Measurements from ENCODE around the gene SRGAP3. TPM values are rescaled to one million over a fixed set of nuclear protein-coding genes. Genes with fewer than 3 reads are reported as not detected.

Gene SRGAP3
- total RNA-seq, 1 donor from 2014 or later = 16.0 TPM

DNA sequence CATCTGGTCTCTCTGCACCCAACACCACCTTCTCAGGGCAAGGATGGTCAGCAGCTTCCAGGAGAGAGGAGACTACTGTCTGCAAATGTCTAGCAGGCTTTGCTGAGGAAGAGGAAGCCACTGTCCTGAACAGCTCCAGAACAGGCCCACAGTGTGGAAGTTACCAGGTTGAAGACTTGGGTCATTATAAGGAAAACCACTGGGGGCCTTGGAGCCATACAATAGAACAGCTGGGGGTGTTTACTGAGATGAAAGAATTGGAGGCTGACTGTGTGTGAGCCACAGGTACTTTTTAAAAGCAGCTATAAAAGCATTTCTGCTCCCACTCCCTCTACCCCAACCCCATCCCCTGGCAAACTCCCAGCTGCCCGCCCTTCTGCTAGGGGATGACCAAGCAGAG lies 24.2 kb downstream of the SRGAP3 start:
- no peak for DNase-seq (ENCODE audit: low read depth)

DNA sequence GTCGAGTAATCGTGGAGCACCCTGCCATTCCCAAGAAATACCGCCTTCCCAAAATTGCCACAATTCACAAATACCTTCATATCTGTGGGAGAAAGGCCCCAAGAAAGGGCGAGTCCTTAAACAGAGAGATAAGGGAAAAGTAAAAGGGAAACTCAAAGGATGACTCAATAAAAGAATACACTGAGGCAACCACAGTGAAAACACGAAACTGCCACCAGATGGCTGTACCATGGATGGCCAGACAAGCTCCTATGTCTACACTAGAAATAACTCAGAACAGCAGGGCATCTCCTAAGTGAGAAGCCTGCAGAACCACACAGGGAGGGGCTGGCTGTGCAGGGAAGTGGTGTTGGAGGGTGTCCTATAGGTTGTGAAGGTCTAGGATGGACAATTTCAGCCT lies 25.0 kb downstream of the SRGAP3 start:
- DNase-seq (ENCODE audit: low read depth) = no peak

DNA sequence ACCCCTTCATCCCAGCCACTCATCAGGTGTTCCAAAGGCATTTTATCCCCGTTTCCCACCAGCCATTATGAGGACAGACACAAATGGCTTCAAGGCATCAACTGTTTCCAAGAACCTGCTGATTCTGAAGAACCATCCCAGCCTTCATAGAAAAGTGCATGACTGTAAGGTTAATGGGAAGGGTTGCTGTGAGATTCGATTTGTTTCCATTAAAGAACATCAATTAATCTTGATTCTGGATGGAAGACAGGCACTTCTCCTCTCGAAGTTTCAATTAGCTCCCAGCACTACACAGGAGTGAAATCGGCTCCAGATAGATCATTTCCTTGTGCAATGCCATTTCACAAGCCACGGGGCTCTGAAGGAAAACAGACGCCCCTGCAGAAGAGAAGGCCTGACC lies 25.8 kb downstream of the SRGAP3 start:
- DNase-seq (ENCODE audit: low read depth) = no peak

DNA sequence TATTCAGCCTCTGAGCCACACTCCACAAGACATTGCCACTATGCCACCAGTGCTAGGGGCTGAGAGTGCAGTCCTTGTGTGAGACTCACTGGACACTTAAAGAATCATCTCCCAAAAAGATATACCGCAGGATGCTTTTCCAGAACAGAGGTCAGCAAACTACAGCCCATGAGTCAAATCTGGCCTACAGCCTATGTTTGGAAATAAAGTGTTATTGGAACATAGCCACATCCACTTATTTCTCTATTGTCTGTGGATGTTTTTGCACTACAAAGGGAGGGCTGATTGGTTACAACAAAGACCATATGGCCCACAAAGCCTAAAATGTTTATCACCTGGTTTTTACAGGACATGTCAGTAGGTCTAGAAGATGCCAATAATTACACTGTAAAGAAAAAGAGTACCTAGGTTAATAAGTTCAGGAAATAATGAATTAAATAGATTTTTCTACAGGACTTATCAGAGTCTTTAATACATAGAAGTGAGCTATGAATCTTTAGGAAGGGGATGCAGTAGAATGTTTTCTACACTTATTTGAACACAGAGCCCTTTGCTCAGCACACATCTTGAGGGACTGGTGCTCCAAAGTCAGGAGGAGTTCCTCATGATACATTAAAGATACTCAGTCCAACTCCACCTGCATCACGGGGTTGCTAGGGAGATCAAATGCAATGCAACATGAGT lies 26.3 kb downstream of the SRGAP3 start:
- DNase-seq (ENCODE audit: low read depth) = no peak

DNA sequence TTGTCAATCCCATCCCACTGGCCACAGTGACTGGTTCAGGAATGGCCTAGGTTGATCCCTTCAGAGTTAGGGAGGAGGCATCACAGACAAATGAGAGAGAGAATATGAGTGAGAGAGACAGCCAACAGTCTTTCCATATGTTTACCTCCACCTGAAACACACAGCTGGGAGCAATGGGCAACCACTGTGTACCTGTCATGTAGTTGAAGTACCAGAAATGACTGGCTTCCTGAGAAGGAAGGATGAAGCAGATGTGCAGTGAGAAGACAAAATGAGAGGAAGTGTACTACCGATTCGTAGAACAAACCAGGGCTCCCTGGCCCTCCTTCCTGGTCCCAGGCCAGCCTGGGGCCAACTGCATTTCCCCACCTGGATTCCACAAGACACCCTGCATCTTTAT lies 27.4 kb downstream of the SRGAP3 start:
- DNase-seq (ENCODE audit: low read depth) = no peak

DNA sequence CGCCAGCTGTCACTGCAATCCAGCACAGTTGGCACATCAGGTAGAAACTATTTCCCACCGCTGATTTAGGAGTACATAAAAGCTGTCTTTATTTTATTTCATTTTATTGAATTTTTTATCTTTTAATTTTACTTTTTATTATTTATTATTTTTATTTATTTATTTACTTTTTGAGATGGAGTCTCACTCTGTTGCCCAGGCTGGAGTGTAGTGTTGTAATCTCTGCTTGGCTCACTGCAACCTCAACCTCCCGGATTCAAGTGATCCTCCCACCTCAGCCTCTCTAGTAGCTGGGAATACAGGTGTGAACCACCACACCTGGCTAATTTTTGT lies 31.0 kb downstream of the SRGAP3 start:
- no peak for DNase-seq (ENCODE audit: low read depth)

DNA sequence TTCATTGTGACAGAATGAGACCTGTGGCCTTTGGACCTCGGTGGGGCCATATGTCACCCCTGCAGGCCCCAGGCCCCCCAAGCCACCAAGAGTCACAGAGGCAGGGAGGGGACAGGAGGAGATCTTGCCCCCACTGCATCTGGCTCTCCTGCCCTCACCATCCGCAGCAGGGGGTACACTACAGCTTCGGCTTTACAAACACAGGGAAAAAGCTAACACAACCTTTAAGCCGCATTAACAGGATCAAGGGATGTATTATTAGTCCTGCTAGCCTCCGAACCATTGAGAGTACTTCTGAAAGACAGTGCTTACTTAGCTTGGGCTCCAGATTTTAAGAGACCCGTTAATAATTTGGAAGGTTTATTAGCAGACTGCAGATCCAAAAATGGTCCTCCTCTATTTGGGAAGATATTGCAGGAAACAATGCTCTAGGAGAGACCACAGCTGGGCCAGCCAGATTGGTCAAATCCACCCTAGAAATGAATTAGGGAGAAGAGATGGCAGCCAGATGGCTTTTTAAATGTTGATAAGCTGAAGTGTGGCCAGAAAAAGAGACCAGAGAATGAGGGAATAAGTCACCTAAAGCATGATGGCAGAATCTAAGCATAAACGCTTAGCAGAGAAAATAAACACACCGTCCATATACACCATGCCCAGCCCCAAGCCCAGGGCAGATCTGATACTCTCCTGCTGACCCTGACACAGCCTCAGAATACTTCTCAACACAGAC lies 31.5 kb downstream of the SRGAP3 start:
- DNase-seq (ENCODE audit: low read depth) = no peak

DNA sequence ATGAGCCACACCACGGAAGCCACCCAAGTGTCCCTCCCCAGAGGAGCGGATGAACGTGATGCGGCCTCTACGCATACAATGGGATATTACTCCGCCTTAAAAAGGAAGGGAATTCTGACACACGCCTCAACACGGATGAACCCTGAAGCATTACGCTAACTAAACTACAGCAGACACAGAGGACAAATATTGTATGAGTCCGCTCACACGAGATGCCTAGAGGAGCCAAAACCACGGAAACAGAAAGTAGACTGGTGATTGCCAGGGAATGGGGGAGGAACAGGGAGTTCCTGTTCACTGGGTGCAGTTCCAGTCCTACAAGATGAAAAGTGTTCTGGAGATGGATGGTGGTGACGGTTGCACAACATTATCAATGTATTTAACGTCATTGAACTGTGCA lies 32.7 kb downstream of the SRGAP3 start:
- DNase-seq (ENCODE audit: low read depth) = no peak

DNA sequence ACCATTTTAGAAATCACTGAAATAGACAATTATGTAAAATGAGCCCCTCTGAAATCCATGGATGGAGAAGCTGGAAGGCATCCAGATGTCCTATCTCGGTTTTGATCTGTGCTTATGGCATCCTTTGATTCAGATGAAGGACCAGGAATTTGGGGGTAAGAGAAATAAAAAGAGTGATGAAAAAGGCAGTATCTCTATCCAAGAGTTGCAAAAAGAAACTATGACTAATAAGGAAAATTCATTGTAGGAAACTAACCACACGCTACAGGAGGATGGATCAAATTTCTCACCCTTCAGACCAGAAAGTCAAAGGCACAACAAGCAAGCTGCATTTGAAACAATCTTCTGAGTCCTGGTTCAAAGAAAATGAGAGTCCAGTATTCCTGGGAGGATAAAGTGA lies 34.8 kb downstream of the SRGAP3 start:
- DNase-seq (ENCODE audit: low read depth) = peak; percentile 54

DNA sequence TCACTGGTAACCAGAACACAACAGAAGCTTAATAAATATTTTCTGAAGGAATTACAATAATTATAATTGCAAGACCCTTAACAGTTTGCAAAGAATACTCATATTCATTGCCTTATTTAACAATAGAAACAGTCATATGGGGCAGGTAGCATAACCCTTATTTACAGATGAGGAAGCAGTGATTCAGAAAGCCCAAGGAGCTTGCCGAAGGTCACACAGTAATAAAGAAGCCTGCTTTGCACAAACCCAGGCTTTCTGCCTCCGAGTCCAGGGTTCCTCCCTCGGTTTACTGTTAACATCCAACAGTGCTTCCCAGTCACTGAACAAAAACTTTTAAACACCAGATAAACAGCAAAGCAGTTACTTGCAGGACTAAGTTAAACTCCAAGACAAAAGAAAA lies 35.3 kb downstream of the SRGAP3 start:
- DNase-seq (ENCODE audit: low read depth) = no peak

DNA sequence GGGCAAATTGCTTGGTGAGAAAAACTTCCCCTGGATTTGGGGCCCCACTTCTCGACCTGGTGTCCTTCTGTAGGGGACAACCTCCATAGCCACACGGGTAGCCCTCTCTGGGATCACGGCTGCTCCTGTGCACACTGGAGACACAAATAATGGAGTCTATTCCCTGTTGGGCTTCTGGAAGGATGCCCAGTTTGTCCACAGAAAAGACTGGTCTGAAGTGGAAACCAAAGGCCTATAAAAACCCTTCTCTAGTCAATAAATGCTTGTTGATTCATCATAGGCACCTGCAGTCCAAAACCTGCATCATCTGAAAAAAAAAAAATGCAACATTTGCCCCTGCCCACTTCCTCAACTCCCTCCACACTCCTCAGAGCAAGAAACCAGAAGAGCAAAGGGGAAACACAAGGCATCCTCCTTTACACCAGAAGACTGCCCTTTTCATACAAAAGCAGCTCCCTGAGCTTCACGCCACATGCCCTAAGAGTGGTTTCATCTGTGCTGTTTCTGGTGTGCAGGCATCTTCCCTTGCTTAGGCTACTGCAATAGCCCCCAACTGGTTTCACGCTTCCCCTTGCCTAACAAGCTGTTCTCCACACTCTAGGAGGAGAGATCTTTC lies 36.3 kb downstream of the SRGAP3 start:
- DNase-seq (ENCODE audit: low read depth) = no peak

DNA sequence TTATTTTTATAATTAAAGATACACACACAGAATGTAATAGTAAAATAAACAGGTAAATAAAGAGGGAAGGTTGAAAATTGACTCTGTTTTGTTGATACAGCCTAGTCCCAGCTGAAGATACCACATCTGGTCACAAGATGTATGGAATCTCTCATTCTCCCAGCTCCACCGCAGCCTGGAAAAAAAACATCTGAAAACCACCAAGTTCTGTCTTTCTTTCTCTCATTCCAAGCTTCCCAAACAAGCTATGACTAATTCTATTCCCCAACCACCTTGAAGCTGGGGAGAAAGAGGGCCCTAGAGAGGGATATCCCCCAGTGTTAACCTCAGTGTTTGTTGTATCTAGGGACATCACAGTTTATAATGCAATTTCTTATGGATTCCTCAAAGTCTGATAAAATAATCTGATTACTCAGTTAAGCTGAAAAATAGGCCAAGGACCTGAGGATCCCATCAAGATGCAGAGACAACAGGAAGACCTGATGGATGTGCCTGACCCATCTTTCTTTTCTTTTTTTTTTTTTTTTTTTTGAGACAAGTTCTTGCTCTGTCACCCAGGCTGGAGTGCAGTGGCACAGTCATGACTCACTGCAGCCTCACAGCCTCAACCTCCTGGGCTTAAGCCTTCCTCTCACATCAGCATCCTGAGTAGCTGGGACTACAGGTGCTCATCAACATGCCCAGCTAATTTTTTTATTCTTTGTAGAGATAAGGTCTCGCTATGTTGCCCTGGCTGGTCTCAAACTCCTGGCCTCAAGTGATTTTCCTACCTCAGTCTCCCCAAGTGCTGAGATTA lies 38.1 kb downstream of the SRGAP3 start:
- peak; percentile 25 for DNase-seq (ENCODE audit: low read depth)

DNA sequence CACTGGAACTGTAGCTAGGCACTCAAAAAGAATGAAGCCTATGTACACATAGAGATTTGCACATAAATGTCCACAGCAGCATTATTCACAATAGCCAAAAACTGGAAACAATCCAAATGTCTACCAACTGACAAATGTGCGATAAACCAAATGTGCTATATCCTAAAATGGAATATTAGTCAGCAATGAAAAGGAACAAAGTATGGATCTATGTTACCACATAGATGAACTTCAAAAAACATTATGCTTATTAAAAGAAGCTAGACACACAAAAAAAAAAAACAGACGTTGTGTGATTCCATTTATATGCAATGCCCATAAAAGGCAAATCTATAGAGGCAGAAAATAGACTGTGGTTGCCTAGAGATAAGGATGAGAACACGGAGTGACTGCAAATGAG lies 39.7 kb downstream of the SRGAP3 start:
- no peak for DNase-seq (ENCODE audit: low read depth)

DNA sequence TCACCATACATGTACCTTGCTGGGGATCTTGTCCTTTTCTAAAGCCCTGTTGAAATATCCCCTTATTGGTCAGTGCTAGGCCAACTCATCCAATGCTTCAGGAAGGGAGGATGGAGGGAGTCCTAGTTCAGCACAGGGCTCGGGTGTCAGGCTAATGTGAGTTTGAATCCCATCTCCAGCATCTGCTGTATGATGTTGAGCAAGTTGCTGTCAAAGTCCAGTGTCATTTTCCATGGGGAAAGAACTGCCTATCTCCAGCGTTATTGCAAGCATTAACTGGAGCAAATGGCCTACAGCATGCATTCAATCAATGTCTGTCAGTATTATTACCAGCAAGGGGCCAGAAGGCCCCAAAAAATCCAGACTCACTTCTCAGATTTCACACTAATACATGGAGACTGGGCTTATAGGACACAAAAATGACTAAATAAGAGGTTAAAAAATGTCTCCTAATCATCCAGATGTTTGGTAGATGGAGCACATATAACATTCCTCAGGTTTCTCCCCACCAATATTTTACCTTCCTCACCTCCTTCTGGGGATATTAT lies 40.8 kb downstream of the SRGAP3 start:
- DNase-seq (ENCODE audit: low read depth) = no peak

DNA sequence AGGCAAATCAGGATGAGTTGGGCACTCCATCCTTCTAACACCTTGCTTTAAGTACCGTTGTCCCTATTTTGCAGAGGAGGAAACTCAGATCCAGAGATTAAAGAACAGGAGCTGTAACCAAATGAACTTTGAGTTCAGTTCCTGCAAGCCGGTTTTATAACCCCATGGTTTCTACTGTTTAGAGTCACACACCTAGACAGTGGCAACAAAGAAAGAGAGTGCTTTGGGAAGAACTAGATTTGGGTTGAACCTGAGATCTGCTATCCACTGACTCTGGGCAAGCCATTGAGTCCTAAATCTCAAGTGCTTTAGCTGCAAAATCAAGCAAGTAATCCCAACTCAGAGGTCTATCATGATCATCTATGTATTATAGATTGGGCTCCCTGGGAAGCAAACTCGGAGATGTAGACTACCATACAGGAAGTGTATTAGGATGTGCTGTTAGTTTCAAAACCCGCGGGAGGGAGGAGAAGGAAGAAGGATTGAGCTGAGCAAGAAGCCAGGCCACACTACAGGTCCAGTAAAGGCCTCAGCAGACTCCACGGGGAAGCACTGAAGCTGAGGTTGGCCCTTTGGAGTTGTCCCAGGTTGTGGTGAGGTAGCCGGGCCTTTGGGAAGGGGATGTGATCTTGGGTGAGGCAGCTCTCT lies 42.2 kb downstream of the SRGAP3 start:
- no peak for DNase-seq (ENCODE audit: low read depth)

DNA sequence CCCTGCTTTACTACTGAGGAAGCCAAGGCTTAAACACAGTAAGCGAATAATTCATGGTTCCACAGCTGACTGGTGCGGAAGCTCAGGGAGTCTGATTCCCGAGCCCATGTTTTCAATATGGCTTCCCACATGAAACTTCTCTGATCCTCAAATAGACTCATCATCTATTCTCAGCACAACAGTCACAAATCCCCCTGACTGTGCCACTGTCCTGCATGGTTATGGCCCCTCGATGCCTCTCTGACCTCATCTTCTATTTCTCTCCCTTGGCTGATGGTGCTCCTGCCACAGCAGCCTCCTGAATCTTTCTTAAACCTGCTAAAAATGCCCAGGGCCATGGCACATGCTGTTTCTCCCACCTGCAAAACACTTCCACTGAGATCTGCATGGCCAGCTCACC lies 43.2 kb downstream of the SRGAP3 start:
- no peak for DNase-seq (ENCODE audit: low read depth)

DNA sequence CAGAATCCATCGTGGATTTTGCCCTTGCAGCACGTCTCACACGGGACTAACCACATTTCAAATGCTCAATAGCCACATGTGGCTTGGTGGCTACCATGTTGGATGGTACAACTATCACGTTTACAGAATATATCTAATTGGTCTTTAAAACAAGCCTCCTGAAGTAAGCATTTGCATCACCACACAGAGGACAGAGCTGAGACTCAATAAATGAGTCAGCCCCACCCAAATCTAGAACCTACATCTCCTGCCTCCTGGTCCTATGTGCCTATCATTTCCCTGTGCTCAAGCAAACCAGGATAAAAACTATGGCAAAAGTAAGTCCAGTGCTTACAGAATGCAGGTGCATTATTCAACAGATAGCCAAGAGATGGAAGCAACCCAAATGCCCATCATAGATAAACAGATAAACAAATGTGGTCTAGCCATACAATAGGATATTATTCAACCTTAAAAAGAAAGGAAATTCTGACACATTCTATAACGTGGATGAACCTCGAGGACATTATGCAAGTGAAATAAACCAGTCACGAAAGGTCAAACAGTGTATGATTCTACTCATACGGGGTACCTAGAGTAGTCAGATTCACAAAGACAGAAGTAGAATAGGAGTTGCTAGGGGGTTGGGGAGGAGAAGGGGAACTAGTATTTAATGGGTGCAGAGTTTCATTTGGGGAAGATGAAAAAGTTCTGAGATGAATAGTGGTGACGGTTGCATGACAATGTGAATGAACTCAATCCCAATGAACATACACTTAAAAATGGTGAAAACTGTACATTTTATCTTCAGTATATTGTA lies 43.9 kb downstream of the SRGAP3 start:
- no peak for DNase-seq (ENCODE audit: low read depth)

DNA sequence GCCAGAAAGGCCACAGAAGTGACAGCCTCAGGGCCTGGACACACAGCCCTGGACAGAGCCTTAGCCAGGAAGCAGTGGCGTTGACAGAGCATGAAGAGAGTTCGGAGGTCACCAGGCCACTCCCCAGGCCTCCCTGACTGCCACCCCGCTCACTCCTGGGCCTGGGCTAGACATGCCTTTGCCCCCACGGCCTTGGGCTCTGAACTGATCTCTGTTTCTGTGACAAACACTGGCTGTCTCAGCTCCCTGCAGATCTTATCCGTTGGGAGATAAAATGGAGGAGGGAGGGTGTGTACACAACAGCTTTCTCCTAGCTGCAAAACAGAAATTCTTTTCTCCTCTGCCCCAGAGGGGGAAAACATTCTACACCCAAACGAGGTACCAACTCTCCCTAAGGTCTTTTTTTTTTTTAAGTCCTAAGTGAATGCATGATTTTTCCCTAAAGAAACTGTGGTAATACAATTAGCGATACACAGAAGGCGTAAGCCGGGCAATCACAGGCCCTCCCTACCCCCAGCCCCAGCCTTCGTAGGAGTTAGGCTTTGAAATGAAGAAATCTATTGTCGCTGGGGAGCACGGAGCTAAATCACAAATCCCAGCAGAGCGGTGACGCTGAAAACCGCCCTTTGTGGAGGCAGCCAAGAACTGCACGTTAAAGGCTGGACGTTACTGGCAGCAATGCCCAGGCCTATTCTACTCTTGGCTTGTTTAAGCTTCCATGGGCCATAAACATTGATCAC lies 45.0 kb downstream of the SRGAP3 start:
- no peak for DNase-seq (ENCODE audit: low read depth)

DNA sequence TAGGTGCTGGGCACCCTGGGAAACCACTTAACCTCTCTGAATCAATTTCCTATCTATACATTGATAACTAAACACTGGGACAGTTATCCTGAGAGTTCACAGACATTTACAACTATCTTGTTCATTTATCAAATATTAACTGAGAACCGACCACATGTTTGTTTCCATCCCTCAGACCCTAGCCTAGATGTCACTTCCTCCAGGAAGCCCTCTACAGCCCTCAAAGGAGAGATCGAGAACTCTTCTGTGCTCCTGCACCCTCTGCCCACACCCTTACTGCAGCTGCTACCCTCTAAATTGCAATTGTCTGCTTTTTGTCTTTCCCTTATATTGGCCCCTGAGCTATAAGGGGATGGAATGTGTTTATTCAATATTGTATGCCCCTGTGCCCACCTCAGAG lies 46.1 kb downstream of the SRGAP3 start:
- DNase-seq (ENCODE audit: low read depth) = no peak

DNA sequence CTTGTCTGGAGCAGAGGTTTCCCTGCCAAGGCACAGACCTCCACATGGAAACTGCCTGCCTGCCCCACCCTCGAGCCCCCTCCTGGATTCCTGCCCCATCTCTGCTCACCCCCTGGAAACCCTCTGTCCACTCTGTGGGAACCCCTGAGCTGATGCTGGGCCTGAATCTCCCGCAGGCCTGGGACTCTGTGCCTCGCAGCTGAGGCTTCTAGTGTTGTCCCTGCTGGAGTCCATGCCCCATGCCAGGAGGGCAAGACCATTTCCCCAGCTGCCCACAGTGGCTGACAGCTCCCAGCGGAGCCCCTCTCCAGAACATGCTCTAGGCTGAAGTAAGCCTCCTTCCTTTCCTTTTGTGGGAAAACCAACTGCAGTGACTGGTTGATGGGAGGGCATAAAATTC lies 46.9 kb downstream of the SRGAP3 start:
- no peak for DNase-seq (ENCODE audit: low read depth)
